IMR-90 (cell line): ENCODE data around the gene SARS1. TPM values are rescaled to one million over a fixed set of nuclear protein-coding genes. Genes with fewer than 3 reads are reported as not detected.

ENCODE experiments used
- BHLHE40 ChIP-seq: fragments of 150-350 bp; IDR thresholded peaks from 2 replicates; pipeline ENCODE4 v1.6.1; 2016; ENCODE audit warnings: mild to moderate bottlenecking, low read depth, low read length
- MAFK ChIP-seq: IDR thresholded peaks from 2 replicates; pipeline ENCODE4 v1.6.1; 2012; ENCODE audit warnings: low read depth, low read length, improper control_type of control experiment
- POLR2A ChIP-seq: IDR thresholded peaks from 2 replicates; pipeline ENCODE4 v1.6.1; 2012; ENCODE audit warnings: mild to moderate bottlenecking, low read depth, low read length
- polyA plus RNA-seq, 3 experiments: library from polyadenylated mRNA; depleted of rRNA; stranded (reverse); fragments of >200 nt; gene quantifications; 2 replicates each; pipeline ENCODE4 v1.2.3, GENCODE V29; 2012; ENCODE audit warnings: low replicate concordance in 1 of 3
- total RNA-seq: library from RNA; depleted of rRNA; stranded (reverse); fragments of >200 nt; gene quantifications from 2 replicates; pipeline ENCODE4 v1.2.3, GENCODE V29; 2012
- TF ChIP-seq, protein P1 (sequence below): fragments of 150-350 bp; IDR thresholded peaks from 2 replicates; pipeline ENCODE4 v1.6.1; 2017; ENCODE audit warnings: mild to moderate bottlenecking, antibody characterized with exemption, low read length, low read depth

The SARS1 gene
- total and polyA plus RNA-seq, 2 of the 4 experiments (the other 2 are of a cell fraction): 231 to 348 TPM

DNA sequence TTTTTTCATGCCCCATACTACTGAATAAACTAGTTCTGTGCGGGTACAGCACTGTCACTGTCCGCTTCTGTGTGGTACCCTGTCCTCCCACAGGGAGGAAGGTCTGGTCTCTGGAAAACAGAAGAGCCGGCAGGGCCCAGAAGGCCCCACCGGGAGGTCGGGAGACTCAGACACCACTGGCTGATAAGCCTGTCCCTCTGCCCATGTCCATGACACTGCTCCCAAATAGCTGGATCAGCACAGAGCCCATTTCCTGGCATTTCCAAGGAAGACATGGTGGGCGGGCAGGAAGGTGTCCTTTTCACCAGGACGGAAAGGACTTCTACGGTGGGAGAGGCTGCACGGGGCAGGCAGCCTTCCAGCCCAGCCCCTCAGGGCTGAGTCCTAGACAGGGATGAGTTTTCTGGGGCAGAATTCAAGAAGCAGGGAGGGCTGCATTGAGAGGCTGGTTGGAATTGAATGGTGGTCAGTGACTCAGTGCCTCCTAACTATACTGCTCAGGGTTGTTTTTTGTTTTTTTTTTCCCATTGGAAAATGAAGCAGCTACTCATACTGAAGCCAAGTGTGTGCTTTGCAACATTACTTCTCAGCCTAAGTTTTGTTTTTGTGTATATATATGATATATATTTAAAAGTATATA lies 62.1 kb downstream of the SARS1 start (continued):
- TF ChIP-seq BHLHE40: no peak
- TF ChIP-seq MAFK: no peak
- TF ChIP-seq POLR2A: no peak
- TF ChIP-seq, protein P1, sequence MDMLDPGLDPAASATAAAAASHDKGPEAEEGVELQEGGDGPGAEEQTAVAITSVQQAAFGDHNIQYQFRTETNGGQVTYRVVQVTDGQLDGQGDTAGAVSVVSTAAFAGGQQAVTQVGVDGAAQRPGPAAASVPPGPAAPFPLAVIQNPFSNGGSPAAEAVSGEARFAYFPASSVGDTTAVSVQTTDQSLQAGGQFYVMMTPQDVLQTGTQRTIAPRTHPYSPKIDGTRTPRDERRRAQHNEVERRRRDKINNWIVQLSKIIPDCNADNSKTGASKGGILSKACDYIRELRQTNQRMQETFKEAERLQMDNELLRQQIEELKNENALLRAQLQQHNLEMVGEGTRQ: no peak
